Mammary epithelial cell (primary cell): Measurements from ENCODE around the gene RBMS3.

Experiments
- EZH2 ChIP-seq: IDR thresholded peaks from 2 replicates; pipeline ENCODE4 v1.6.1; 2012; ENCODE audit warnings: low read length, inconsistent platforms, borderline replicate concordance
- TF ChIP-seq, protein P1 (sequence below), 2 donors: IDR thresholded peaks in 1 of 2; conservative IDR thresholded peaks in 1 of 2; 2 replicates each; pipeline ENCODE4 v1.5.1; 2011 to 2012; ENCODE audit warnings: inconsistent platforms in 2 of 2, low read length in 2 of 2, mild to moderate bottlenecking in 2 of 2, control low read depth in 1 of 2, low read depth in 1 of 2; ENCODE audit not compliant: insufficient read depth in 1 of 2; ENCODE audit errors: extremely low read depth in 1 of 2

DNA sequence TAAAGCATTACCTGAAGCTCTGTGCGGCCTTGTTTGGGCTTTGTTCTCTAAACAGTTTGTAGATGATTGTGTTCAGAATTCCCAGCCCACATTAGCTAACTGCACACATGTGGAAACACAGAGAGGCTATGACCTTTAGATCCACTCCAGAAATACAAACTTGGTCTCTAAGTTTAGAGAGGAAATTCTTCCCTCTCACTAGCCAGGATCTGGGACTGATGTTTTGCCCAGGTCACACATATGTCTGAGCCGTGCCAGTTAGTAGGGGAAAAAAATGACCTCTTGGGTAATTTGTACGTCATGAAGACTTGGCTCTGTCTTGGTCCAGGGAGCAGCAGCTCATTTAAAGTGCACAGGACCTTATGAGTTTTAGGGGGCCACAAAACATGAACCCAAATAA, 223.1 kb downstream of the RBMS3 start:
- TF ChIP-seq, protein P1, sequence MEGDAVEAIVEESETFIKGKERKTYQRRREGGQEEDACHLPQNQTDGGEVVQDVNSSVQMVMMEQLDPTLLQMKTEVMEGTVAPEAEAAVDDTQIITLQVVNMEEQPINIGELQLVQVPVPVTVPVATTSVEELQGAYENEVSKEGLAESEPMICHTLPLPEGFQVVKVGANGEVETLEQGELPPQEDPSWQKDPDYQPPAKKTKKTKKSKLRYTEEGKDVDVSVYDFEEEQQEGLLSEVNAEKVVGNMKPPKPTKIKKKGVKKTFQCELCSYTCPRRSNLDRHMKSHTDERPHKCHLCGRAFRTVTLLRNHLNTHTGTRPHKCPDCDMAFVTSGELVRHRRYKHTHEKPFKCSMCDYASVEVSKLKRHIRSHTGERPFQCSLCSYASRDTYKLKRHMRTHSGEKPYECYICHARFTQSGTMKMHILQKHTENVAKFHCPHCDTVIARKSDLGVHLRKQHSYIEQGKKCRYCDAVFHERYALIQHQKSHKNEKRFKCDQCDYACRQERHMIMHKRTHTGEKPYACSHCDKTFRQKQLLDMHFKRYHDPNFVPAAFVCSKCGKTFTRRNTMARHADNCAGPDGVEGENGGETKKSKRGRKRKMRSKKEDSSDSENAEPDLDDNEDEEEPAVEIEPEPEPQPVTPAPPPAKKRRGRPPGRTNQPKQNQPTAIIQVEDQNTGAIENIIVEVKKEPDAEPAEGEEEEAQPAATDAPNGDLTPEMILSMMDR (conservative IDR thresholded peaks at IDR 0.05 in 1 of 2, IDR thresholded peaks at IDR 0.05 in 1 of 2; ENCODE audit: extremely low read depth in 1 of 2, insufficient read depth in 1 of 2, low read depth in 1 of 2, low read length in 2 of 2), result no peak
- no peak for TF ChIP-seq EZH2
